H9 (cell line): ENCODE results near the gene CDIPT. TPM values are rescaled to one million over a fixed set of nuclear protein-coding genes. Genes with fewer than 3 reads are reported as not detected.

Source experiments
- DNase-seq: peaks from one replicate; pipeline ENCODE4 v3.0.0-alpha.2; 2017
- H2AFZ ChIP-seq: one replicate; pipeline ENCODE4 v1.6.1; 2013; ENCODE audit warnings: mild to moderate bottlenecking, low read length, control low read depth, moderate library complexity
- H2AK5ac ChIP-seq: 2 replicates; pipeline ENCODE4 v1.6.1; 2013; ENCODE audit warnings: low read length, control low read depth, mixed read lengths; ENCODE audit not compliant: insufficient read length
- H2BK120ac ChIP-seq: one replicate; pipeline ENCODE4 v1.6.1; 2013; ENCODE audit warnings: low read depth, mild to moderate bottlenecking, low read length, control low read depth, inconsistent platforms; ENCODE audit not compliant: poor library complexity, severe bottlenecking
- H2BK12ac ChIP-seq: 2 replicates; pipeline ENCODE4 v1.6.1; 2013; ENCODE audit warnings: low read length, control low read depth, mixed read lengths, low read depth; ENCODE audit not compliant: insufficient read length
- H2BK15ac ChIP-seq: 2 replicates; pipeline ENCODE4 v1.6.1; 2013; ENCODE audit warnings: low read depth, low read length, control low read depth
- H2BK20ac ChIP-seq: one replicate; pipeline ENCODE4 v1.6.1; 2013; ENCODE audit warnings: low read depth, mild to moderate bottlenecking, low read length, control low read depth, inconsistent platforms; ENCODE audit not compliant: poor library complexity, severe bottlenecking
- H2BK5ac ChIP-seq: 2 replicates; pipeline ENCODE4 v1.6.1; 2013; ENCODE audit warnings: low read length, control low read depth, mixed read lengths; ENCODE audit not compliant: insufficient read length
- H3K14ac ChIP-seq: 2 replicates; pipeline ENCODE4 v1.6.1; 2013; ENCODE audit warnings: low read length, control low read depth; ENCODE audit not compliant: insufficient read depth
- H3K18ac ChIP-seq: 2 replicates; pipeline ENCODE4 v1.6.1; 2013; ENCODE audit warnings: low read depth, mild to moderate bottlenecking, mixed read lengths, low read length, control low read depth; ENCODE audit not compliant: insufficient read length
- H3K23ac ChIP-seq: 2 replicates; pipeline ENCODE4 v1.6.1; 2013; ENCODE audit warnings: low read length, control low read depth, mixed read lengths, low read depth; ENCODE audit not compliant: insufficient read length
- H3K23me2 ChIP-seq: 2 replicates; pipeline ENCODE4 v1.6.1; 2013; ENCODE audit warnings: low read depth, mild to moderate bottlenecking, mixed read lengths, low read length, control low read depth; ENCODE audit not compliant: insufficient read length, poor library complexity, severe bottlenecking
- H3K27ac ChIP-seq: 2 replicates; pipeline ENCODE4 v1.5.1; 2013; ENCODE audit warnings: low read length, control low read depth, mixed read lengths, low read depth; ENCODE audit not compliant: insufficient read length
- H3K27me3 ChIP-seq: 2 replicates; pipeline ENCODE4 v1.6.1; 2013; ENCODE audit warnings: low read length, control low read depth, inconsistent platforms; ENCODE audit not compliant: insufficient read depth
- H3K4ac ChIP-seq: 2 replicates; pipeline ENCODE4 v1.6.1; 2013; ENCODE audit warnings: low read depth, mild to moderate bottlenecking, control low read depth, inconsistent platforms, low read length, moderate library complexity
- H3K4me1 ChIP-seq: 2 replicates; pipeline ENCODE4 v1.6.1; 2013; ENCODE audit warnings: low read length, control low read depth, inconsistent platforms; ENCODE audit not compliant: insufficient read depth
- H3K4me2 ChIP-seq: 2 replicates; pipeline ENCODE4 v1.6.1; 2013; ENCODE audit warnings: low read length, control low read depth, mixed read lengths; ENCODE audit not compliant: insufficient read length, insufficient read depth
- H3K56ac ChIP-seq: 2 replicates; pipeline ENCODE4 v1.6.1; 2013; ENCODE audit warnings: low read depth, mild to moderate bottlenecking, mixed read lengths, low read length, control low read depth; ENCODE audit not compliant: insufficient read length
- H3K79me1 ChIP-seq: 2 replicates; pipeline ENCODE4 v1.6.1; 2013; ENCODE audit warnings: low read depth, mild to moderate bottlenecking, moderate library complexity, low read length, control low read depth, inconsistent platforms; ENCODE audit not compliant: insufficient read depth, poor library complexity, severe bottlenecking
- H3K79me2 ChIP-seq: 2 replicates; pipeline ENCODE4 v1.6.1; 2013; ENCODE audit warnings: low read length, control low read depth, inconsistent platforms; ENCODE audit not compliant: insufficient read depth
- H3K9ac ChIP-seq: 2 replicates; pipeline ENCODE4 v1.6.1; 2013; ENCODE audit warnings: low read length, control low read depth, mixed read lengths; ENCODE audit not compliant: insufficient read length; ENCODE audit errors: extremely low read depth
- H3K9me3 ChIP-seq: one replicate; pipeline ENCODE4 v1.6.1; 2013; ENCODE audit warnings: low read depth, low read length, inconsistent platforms; ENCODE audit not compliant: control insufficient read depth
- H3T11ph ChIP-seq: one replicate; pipeline ENCODE4 v1.6.1; 2013; ENCODE audit warnings: mild to moderate bottlenecking, low read length, control low read depth, inconsistent platforms
- H4K20me1 ChIP-seq: one replicate; pipeline ENCODE4 v1.6.1; 2013; ENCODE audit not compliant: control insufficient read depth, insufficient read length, insufficient read depth
- H4K5ac ChIP-seq: 2 replicates; pipeline ENCODE4 v1.6.1; 2013; ENCODE audit warnings: low read depth, mild to moderate bottlenecking, mixed read lengths, low read length, control low read depth; ENCODE audit not compliant: insufficient read length
- H4K8ac ChIP-seq: replicated peaks from 2 replicates; pipeline ENCODE4 v1.6.1; 2013; ENCODE audit warnings: low read length, control low read depth, mixed read lengths, low read depth; ENCODE audit not compliant: insufficient read length
- H4K91ac ChIP-seq: 2 replicates; pipeline ENCODE4 v1.6.1; 2013; ENCODE audit warnings: low read depth, mild to moderate bottlenecking, moderate library complexity, mixed read lengths, low read length, control low read depth; ENCODE audit not compliant: insufficient read length
- H3K27ac Mint-ChIP-seq, 3 experiments: 2 replicates in 2 of 3; 3 replicates in 1 of 3; pipeline ENCODE4 v1.8.0; 2020 to 2021; ENCODE audit warnings: mixed read lengths in 3 of 3, mild to moderate bottlenecking in 1 of 3, moderate library complexity in 1 of 3
- H3K27me3 Mint-ChIP-seq: 2 replicates; pipeline ENCODE4 v1.8.0; 2021; ENCODE audit warnings: low read depth, mild to moderate bottlenecking, moderate library complexity, mixed read lengths
- H3K36me3 Mint-ChIP-seq, 3 experiments: 2 replicates in 2 of 3; 3 replicates in 1 of 3; pipeline ENCODE4 v1.8.0; 2020 to 2021; ENCODE audit warnings: low read depth in 3 of 3, mixed read lengths in 3 of 3; ENCODE audit not compliant: insufficient read depth in 1 of 3
- H3K4me1 Mint-ChIP-seq, 2 experiments: 2 replicates each; pipeline ENCODE4 v1.8.0; 2020; ENCODE audit warnings: mixed read lengths in 2 of 2
- H3K4me3 Mint-ChIP-seq, 2 experiments: 2 replicates in 1 of 2; 3 replicates in 1 of 2; pipeline ENCODE4 v1.8.0; 2020 to 2021; ENCODE audit warnings: mild to moderate bottlenecking in 2 of 2, mixed read lengths in 2 of 2, moderate library complexity in 1 of 2
- H3K9me3 Mint-ChIP-seq, 2 experiments: 2 replicates in 1 of 2; 3 replicates in 1 of 2; pipeline ENCODE4 v1.8.0; 2020; ENCODE audit warnings: mild to moderate bottlenecking in 2 of 2, mixed read lengths in 2 of 2, moderate library complexity in 1 of 2
- WGBS: extraction: QIAGEN DNeasy Blood & Tissue Kit; methylation state at CpG from one replicate; pipeline ENCODE4 v1.1.7; 2013; ENCODE audit warnings: missing lambda C conversion rate, low lambda C conversion rate, mixed read lengths; ENCODE audit not compliant: insufficient read length; ENCODE audit errors: extremely low coverage; 5-methylcytosine and 5-hydroxymethylcytosine counted together
- total RNA-seq: library from RNA; stranded (reverse); gene quantifications from 2 replicates; pipeline ENCODE4 v1.2.1, GENCODE V29; 2021
- TF ChIP-seq, protein P1 (sequence below): fragments of 200-600 bp; sonication (generic); conservative IDR thresholded peaks from 3 replicates; pipeline ENCODE4 v1.8.0; 2021; ENCODE audit warnings: antibody characterized with exemption, mild to moderate bottlenecking

CDIPT gene
- total RNA-seq, 1 experiment from 2014 or later: 70.6 TPM

DNA sequence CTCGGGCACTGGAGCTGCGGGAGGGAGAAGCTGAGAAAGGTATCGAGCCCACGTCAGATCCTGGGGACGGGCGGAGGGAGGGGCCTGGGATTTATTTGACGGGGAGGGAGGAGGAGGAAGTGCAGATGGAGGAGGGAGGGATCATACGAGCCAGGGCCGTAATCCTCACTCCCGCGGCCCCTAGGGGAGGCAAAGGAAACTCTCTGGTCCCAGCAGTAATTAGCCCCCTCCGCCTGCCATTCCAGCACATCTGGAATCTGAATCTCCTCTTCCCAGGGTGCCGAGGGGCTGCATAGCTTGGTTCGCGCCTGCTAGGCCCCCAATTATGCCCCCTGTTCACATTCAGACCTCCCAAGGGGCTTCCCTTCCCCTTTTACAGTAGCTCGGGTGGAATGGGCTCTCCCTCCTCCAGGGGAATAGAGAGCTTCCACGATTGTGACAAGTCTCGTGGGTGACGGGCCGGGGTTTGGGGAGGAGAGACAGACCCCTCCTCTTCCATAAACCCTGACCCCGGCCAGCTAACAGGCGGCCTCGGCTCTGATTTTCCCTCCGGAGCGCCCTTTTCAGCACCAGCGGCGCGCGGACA lies 36.6 kb upstream of the CDIPT start, which contains the start of gene SEZ6L2:
Gene SEZ6L2, minus strand, starts transcription at position 35 of the 586 bp plus-strand sequence. CDS start 531 bp downstream, outside the sequence.
- Histone ChIP-seq H2BK12ac (no peak within 1 kb of the TSS), H3K79me2 (no peaks in the 10 kb centered on the region; the same call in 1 of the 2 replicates), H2BK20ac (no peak within 1 kb of the TSS), H2BK120ac (no peak within 1 kb of the TSS), H3K14ac (peak within 1 kb of the TSS; percentile 16; the same call in 1 of the 2 replicates), H3T11ph (no peak within 1 kb of the TSS), H3K27ac (no peak within 1 kb of the TSS), H4K20me1 (no peaks in the 10 kb centered on the region), H3K18ac (peak within 1 kb of the TSS; percentile 71), H4K5ac (no peak within 1 kb of the TSS), H3K23ac (no peak within 1 kb of the TSS), H2BK15ac (no peak within 1 kb of the TSS), H3K9ac (peak within 1 kb of the TSS; percentile 65), H2AK5ac (no peak within 1 kb of the TSS), H3K27me3 (no peaks in the 10 kb centered on the region), H2BK5ac (no peak within 1 kb of the TSS), H3K4ac (no peak within 1 kb of the TSS), H3K79me1 (peaks cover 3% of the 10 kb centered on the region), H3K9me3 (no peaks in the 10 kb centered on the region), H4K8ac (no peak within 1 kb of the TSS), H3K56ac (no peak within 1 kb of the TSS), H3K4me1 (peaks cover 2% of the 10 kb centered on the region), H3K23me2 (peaks cover 25% of the 10 kb centered on the region), H3K4me2 (peak within 1 kb of the TSS; percentile 96), H2AFZ (no peak within 1 kb of the TSS), H4K91ac (no peak within 1 kb of the TSS)
- H3K9me3 Mint-ChIP-seq: no peaks in the 10 kb centered on the region; a peak in 1 of 5 replicates
- no peaks in the 10 kb centered on the region for H3K27me3 Mint-ChIP-seq
- H3K4me3 Mint-ChIP-seq: peak within 1 kb of the TSS; percentile 90 to 96
- WGBS: no CpG with 5 or more reads among the region's 29 CpGs
- peak within 1 kb of the TSS; percentile 72 to 89 (median 84); a peak in 4 of 7 replicates for H3K27ac Mint-ChIP-seq
- H3K36me3 Mint-ChIP-seq: peaks cover 7 to 18% (median 14%) of the 10 kb centered on the region in 3 experiments; a peak in 6 of 7 replicates
- TF ChIP-seq, protein P1, sequence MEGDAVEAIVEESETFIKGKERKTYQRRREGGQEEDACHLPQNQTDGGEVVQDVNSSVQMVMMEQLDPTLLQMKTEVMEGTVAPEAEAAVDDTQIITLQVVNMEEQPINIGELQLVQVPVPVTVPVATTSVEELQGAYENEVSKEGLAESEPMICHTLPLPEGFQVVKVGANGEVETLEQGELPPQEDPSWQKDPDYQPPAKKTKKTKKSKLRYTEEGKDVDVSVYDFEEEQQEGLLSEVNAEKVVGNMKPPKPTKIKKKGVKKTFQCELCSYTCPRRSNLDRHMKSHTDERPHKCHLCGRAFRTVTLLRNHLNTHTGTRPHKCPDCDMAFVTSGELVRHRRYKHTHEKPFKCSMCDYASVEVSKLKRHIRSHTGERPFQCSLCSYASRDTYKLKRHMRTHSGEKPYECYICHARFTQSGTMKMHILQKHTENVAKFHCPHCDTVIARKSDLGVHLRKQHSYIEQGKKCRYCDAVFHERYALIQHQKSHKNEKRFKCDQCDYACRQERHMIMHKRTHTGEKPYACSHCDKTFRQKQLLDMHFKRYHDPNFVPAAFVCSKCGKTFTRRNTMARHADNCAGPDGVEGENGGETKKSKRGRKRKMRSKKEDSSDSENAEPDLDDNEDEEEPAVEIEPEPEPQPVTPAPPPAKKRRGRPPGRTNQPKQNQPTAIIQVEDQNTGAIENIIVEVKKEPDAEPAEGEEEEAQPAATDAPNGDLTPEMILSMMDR: peak; percentile 54; the same call in 2 of the 3 replicates
- H3K4me1 Mint-ChIP-seq: peaks cover 24 to 29% of the 10 kb centered on the region in 2 experiments
- DNase-seq: peak; percentile 96
